Fibroblast of the aortic adventitia (primary cell): ENCODE results near the gene PRDM12. TPM values are rescaled to one million over a fixed set of nuclear protein-coding genes. Genes with fewer than 3 reads are reported as not detected.

Experiments
- small RNA-seq: library from RNA; depleted of rRNA; stranded (forward); fragments of <200 nt; gene quantifications from one replicate; pipeline ENCODE3, GENCODE V24; 2012
- total RNA-seq: library from RNA; depleted of rRNA; stranded (reverse); fragments of >200 nt; gene quantifications from 2 replicates; pipeline ENCODE4 v1.2.3, GENCODE V29; 2012; ENCODE audit warnings: low replicate concordance

The PRDM12 gene
- total RNA-seq, 1 donor = not detected

Small RNA genes within 50 kb of the gene (small RNA-seq; reads per million reads assigned to genes)
- gene AL359092.1 (not detected), gene MIR6856 (not detected)

Other genes with a start within 250 kb of the PRDM12 start
- gene ASS1, start 219.6 kb upstream of the PRDM12 start, total RNA-seq = 73.1 and 123 TPM in 2 replicates
- gene FUBP3, start 85.0 kb upstream of the PRDM12 start, total RNA-seq = 29.3 and 37.6 TPM in 2 replicates
- 28.2 and 31.5 TPM in 2 replicates for gene EXOSC2, start 29.2 kb downstream of the PRDM12 start, total RNA-seq
- gene ABL1, start 170.7 kb downstream of the PRDM12 start, total RNA-seq = 55.5 and 73.3 TPM in 2 replicates
- not detected in 2 replicates for gene QRFP, start 232.2 kb downstream of the PRDM12 start, total RNA-seq